ENCODE results near the gene ABCC1. TPM values are rescaled to one million over a fixed set of nuclear protein-coding genes. Genes with fewer than 3 reads are reported as not detected.

ABCC1 gene
- total and polyA plus RNA-seq, 3 donors from 2014 or later, result 54.7 to 90.6 (median 88.0) TPM

- intact Hi-C loops (cut with DNase I; ENCODE audit: low total_unique reads), result no loop called here
- no peak overlapping the region for H3K27ac ChIP-seq
- H3K27me3 ChIP-seq, result no peaks in the 10 kb centered on the region
- no peak for DNase-seq
- H3K36me3 ChIP-seq (ENCODE audit: low read depth, missing control alignments), result no peaks in the 10 kb centered on the region
- no peak overlapping the region for H3K4me3 ChIP-seq
- no peak for TF ChIP-seq POLR2A (IDR thresholded peaks at IDR 0.05)
- TF ChIP-seq, protein P1, sequence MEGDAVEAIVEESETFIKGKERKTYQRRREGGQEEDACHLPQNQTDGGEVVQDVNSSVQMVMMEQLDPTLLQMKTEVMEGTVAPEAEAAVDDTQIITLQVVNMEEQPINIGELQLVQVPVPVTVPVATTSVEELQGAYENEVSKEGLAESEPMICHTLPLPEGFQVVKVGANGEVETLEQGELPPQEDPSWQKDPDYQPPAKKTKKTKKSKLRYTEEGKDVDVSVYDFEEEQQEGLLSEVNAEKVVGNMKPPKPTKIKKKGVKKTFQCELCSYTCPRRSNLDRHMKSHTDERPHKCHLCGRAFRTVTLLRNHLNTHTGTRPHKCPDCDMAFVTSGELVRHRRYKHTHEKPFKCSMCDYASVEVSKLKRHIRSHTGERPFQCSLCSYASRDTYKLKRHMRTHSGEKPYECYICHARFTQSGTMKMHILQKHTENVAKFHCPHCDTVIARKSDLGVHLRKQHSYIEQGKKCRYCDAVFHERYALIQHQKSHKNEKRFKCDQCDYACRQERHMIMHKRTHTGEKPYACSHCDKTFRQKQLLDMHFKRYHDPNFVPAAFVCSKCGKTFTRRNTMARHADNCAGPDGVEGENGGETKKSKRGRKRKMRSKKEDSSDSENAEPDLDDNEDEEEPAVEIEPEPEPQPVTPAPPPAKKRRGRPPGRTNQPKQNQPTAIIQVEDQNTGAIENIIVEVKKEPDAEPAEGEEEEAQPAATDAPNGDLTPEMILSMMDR (IDR thresholded peaks at IDR 0.05), result no peak
- H3K4me1 ChIP-seq, result no peaks in the 10 kb centered on the region
- H3K9me3 ChIP-seq, result no peaks in the 10 kb centered on the region
- WGBS, 2 donors, result 88 to 94% methylated on average over 8 of the region's 8 CpGs
These were observed 234.1 kb downstream of the ABCC1 start for GRCh38 chr16:16183562-16183961.

GRCh38 chr16:16184594-16184993, 235.2 kb downstream of the ABCC1 start:
- WGBS, 2 donors, result 74 to 93% methylated on average over 3 to 5 of the region's 5 CpGs
- no peak for DNase-seq

GRCh38 chr16:16185095-16185494, 235.7 kb downstream of the ABCC1 start:
- Histone ChIP-seq H3K9me3 (no peaks in the 10 kb centered on the region), H3K27me3 (no peaks in the 10 kb centered on the region), H3K4me1 (no peaks in the 10 kb centered on the region), H3K27ac (no peak overlapping the region), H3K36me3 (ENCODE audit: low read depth, missing control alignments) (no peaks in the 10 kb centered on the region), H3K4me3 (no peak overlapping the region)
- intact Hi-C loops (cut with DNase I; ENCODE audit: low total_unique reads), result no loop called here
- no peak for DNase-seq
- no peak for TF ChIP-seq POLR2A (IDR thresholded peaks at IDR 0.05)
- TF ChIP-seq, protein P1 (IDR thresholded peaks at IDR 0.05), result no peak
- 61 to 65% methylated on average over 2 to 4 of the region's 4 CpGs for WGBS, 2 donors

More at GRCh38 chr16:16184594-16184993, 235.2 kb downstream of the ABCC1 start:
- Histone ChIP-seq H3K9me3 (no peaks in the 10 kb centered on the region), H3K27me3 (no peaks in the 10 kb centered on the region), H3K4me3 (no peak overlapping the region), H3K36me3 (ENCODE audit: low read depth, missing control alignments) (no peaks in the 10 kb centered on the region), H3K4me1 (no peaks in the 10 kb centered on the region), H3K27ac (no peak overlapping the region)
- intact Hi-C loops (cut with DNase I; ENCODE audit: low total_unique reads), result no loop called here
- TF ChIP-seq, protein P1 (IDR thresholded peaks at IDR 0.05), result no peak
- no peak for TF ChIP-seq POLR2A (IDR thresholded peaks at IDR 0.05)

- no peak for TF ChIP-seq POLR2A (IDR thresholded peaks at IDR 0.05)
- TF ChIP-seq, protein P1 (IDR thresholded peaks at IDR 0.05), result no peak
- H3K27me3 ChIP-seq, result no peaks in the 10 kb centered on the region
- WGBS, 2 donors, result 95% methylated on average over 7 to 11 of the region's 11 CpGs
- intact Hi-C loops (cut with DNase I; ENCODE audit: low total_unique reads), result no loop called here
- H3K36me3 ChIP-seq (ENCODE audit: low read depth, missing control alignments), result no peaks in the 10 kb centered on the region
- no peaks in the 10 kb centered on the region for H3K9me3 ChIP-seq
- no peaks in the 10 kb centered on the region for H3K4me1 ChIP-seq
- no peak overlapping the region for H3K27ac ChIP-seq
- H3K4me3 ChIP-seq, result no peak overlapping the region
- DNase-seq, result no peak
These were observed 237.4 kb downstream of the ABCC1 start for GRCh38 chr16:16186820-16187219.

DNA sequence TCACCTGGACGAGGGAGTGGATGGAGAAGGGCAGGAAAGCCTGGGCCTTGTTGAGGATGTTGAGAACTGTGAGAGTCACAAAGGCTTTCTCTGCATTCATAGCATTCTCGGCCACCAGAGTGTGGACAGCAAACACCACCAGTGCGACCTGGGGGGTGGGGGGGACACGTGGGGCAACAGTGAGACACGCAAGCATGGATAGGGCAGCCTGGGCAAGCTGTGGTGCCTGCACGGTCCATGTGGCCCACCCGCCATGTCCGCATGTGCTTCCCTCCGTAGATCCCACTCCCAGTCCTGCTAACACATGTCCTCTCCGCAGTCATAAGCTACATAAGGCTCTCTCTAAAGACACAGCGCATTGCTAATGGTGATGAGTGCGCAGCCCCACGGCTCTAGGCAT, 239.4 kb downstream of the ABCC1 start:
- no peaks in the 10 kb centered on the region for H3K36me3 ChIP-seq (ENCODE audit: low read depth, missing control alignments)
- TF ChIP-seq POLR2A (IDR thresholded peaks at IDR 0.05), result no peak
- TF ChIP-seq, protein P1 (IDR thresholded peaks at IDR 0.05), result no peak
- no peaks in the 10 kb centered on the region for H3K4me1 ChIP-seq
- 87 to 94% methylated on average over 3 to 13 of the region's 13 CpGs for WGBS, 2 donors
- H3K9me3 ChIP-seq, result no peaks in the 10 kb centered on the region
- no peak overlapping the region for H3K27ac ChIP-seq
- no peaks in the 10 kb centered on the region for H3K27me3 ChIP-seq
- no peak for DNase-seq
- intact Hi-C loops (cut with DNase I; ENCODE audit: low total_unique reads), result no loop called here
- H3K4me3 ChIP-seq, result no peak overlapping the region
